Neural progenitor cell (in vitro differentiated cells): ENCODE results near the gene PHACTR1. TPM values are rescaled to one million over a fixed set of nuclear protein-coding genes. Genes with fewer than 3 reads are reported as not detected.

ENCODE experiments used
- DNase-seq: peaks from one replicate; pipeline ENCODE4 v3.0.0-alpha.2; 2016; ENCODE audit warnings: low spot score
- H2AFZ ChIP-seq: fragments of 200-600 bp; sonication (generic); replicated peaks from 2 replicates; pipeline ENCODE4 v1.6.1; 2016; ENCODE audit warnings: antibody characterized with exemption
- H3F3A ChIP-seq: fragments of 200-600 bp; sonication (generic); 2 replicates; pipeline ENCODE4 v1.6.1; 2016; ENCODE audit warnings: antibody characterized with exemption, low read depth
- H3K27ac ChIP-seq: fragments of 200-600 bp; sonication (generic); 2 replicates; pipeline ENCODE4 v1.5.1; 2016; ENCODE audit warnings: mild to moderate bottlenecking
- H3K27me3 ChIP-seq: fragments of 200-600 bp; sonication (generic); 2 replicates; pipeline ENCODE4 v1.6.1; 2016; ENCODE audit warnings: mild to moderate bottlenecking, moderate library complexity
- H3K36me3 ChIP-seq: fragments of 200-600 bp; sonication (generic); 2 replicates; pipeline ENCODE4 v1.5.1; 2016
- H3K4me1 ChIP-seq: fragments of 200-600 bp; sonication (generic); 2 replicates; pipeline ENCODE4 v1.6.1; 2016; ENCODE audit warnings: mixed run types
- H3K4me2 ChIP-seq: fragments of 200-600 bp; sonication (generic); 2 replicates; pipeline ENCODE4 v1.6.1; 2016
- H3K4me3 ChIP-seq: fragments of 200-600 bp; sonication (generic); 2 replicates; pipeline ENCODE4 v1.5.1; 2016
- H3K79me2 ChIP-seq: fragments of 200-600 bp; sonication (generic); 2 replicates; pipeline ENCODE4 v1.6.1; 2016; ENCODE audit warnings: low read depth
- H3K9ac ChIP-seq: fragments of 200-600 bp; sonication (generic); 2 replicates; pipeline ENCODE4 v1.6.1; 2016
- H3K9me3 ChIP-seq: fragments of 200-600 bp; sonication (generic); 2 replicates; pipeline ENCODE4 v1.5.1; 2016; ENCODE audit warnings: low read depth
- H4K20me1 ChIP-seq: fragments of 200-600 bp; sonication (generic); 2 replicates; pipeline ENCODE4 v1.6.1; 2016; ENCODE audit warnings: low read depth
- H3K27ac Mint-ChIP-seq: 3 replicates; pipeline ENCODE4 v1.8.0; 2021; ENCODE audit warnings: mixed read lengths
- H3K27me3 Mint-ChIP-seq: 2 replicates; pipeline ENCODE4 v1.8.0; 2022; ENCODE audit warnings: low read depth, mild to moderate bottlenecking, inconsistent platforms, moderate library complexity, mixed read lengths; ENCODE audit not compliant: insufficient read depth
- H3K36me3 Mint-ChIP-seq: 3 replicates; pipeline ENCODE4 v1.8.0; 2021; ENCODE audit warnings: mixed read lengths
- H3K4me1 Mint-ChIP-seq: 3 replicates; pipeline ENCODE4 v1.8.0; 2021; ENCODE audit warnings: mixed read lengths
- H3K4me3 Mint-ChIP-seq: 3 replicates; pipeline ENCODE4 v1.8.0; 2021; ENCODE audit warnings: mild to moderate bottlenecking, moderate library complexity, mixed read lengths
- H3K9me3 Mint-ChIP-seq: 3 replicates; pipeline ENCODE4 v1.8.0; 2020; ENCODE audit warnings: mixed read lengths
- CTCF ChIP-seq: fragments of 200-600 bp; sonication (generic); IDR thresholded peaks from 2 replicates; pipeline ENCODE4 v1.5.1; 2017; ENCODE audit warnings: antibody characterized with exemption, mild to moderate bottlenecking
- EZH2 ChIP-seq: fragments of 200-600 bp; sonication (generic); IDR thresholded peaks from 2 replicates; pipeline ENCODE4 v1.6.1; 2017; ENCODE audit warnings: antibody characterized with exemption, mild to moderate bottlenecking, moderate library complexity
- EZH2phosphoT487 ChIP-seq: fragments of 200-600 bp; sonication (generic); IDR thresholded peaks from 2 replicates; pipeline ENCODE4 v1.6.1; 2017; ENCODE audit warnings: antibody characterized with exemption
- total RNA-seq: library from RNA; depleted of rRNA; stranded (reverse); fragments of >200 nt; gene quantifications from 2 replicates; pipeline ENCODE4 v1.2.3, GENCODE V29; 2015; ENCODE audit warnings: low replicate concordance

The PHACTR1 gene
- total RNA-seq, 1 donor from 2014 or later = 2.4 TPM

GRCh38 chr6:12911427-12911826 is 194.9 kb downstream of the PHACTR1 start:
- H3K27ac ChIP-seq = no peak overlapping the region
- TF ChIP-seq EZH2 (no peak), CTCF (peak; percentile 57), EZH2phosphoT487 (no peak)
- Mint-ChIP-seq H3K4me1 (peaks cover 18% of the 10 kb centered on the region), H3K27ac (no peak overlapping the region), H3K36me3 (no peaks in the 10 kb centered on the region), H3K9me3 (no peaks in the 10 kb centered on the region), H3K4me3 (no peak overlapping the region), H3K27me3 (peaks cover 8% of the 10 kb centered on the region)
- no peak overlapping the region for H3K9ac ChIP-seq
- H3K79me2 ChIP-seq = no peaks in the 10 kb centered on the region
- DNase-seq = peak; percentile 23
- no peaks in the 10 kb centered on the region for H3K36me3 ChIP-seq
- H3K4me2 ChIP-seq = peak overlapping the region; percentile 1
- no peaks in the 10 kb centered on the region for H4K20me1 ChIP-seq
- H3K4me3 ChIP-seq = no peak overlapping the region
- no peaks in the 10 kb centered on the region for H3F3A ChIP-seq
- H3K9me3 ChIP-seq = no peaks in the 10 kb centered on the region
- peaks cover 13% of the 10 kb centered on the region for H3K4me1 ChIP-seq
- H3K27me3 ChIP-seq = no peaks in the 10 kb centered on the region
- H2AFZ ChIP-seq = no peak overlapping the region

GRCh38 chr6:12913201-12913600 is 196.6 kb downstream of the PHACTR1 start:
- Histone ChIP-seq H3K79me2 (no peaks in the 10 kb centered on the region), H3K9me3 (no peaks in the 10 kb centered on the region), H3F3A (no peaks in the 10 kb centered on the region), H3K27ac (no peak overlapping the region), H3K36me3 (no peaks in the 10 kb centered on the region), H2AFZ (no peak overlapping the region), H3K4me3 (no peak overlapping the region), H3K27me3 (no peaks in the 10 kb centered on the region), H3K9ac (no peak overlapping the region), H4K20me1 (no peaks in the 10 kb centered on the region), H3K4me1 (peaks cover 13% of the 10 kb centered on the region), H3K4me2 (no peak overlapping the region)
- no peak for DNase-seq
- H3K36me3 Mint-ChIP-seq = no peaks in the 10 kb centered on the region
- H3K9me3 Mint-ChIP-seq = no peaks in the 10 kb centered on the region
- no peak overlapping the region for H3K4me3 Mint-ChIP-seq
- no peak overlapping the region for H3K27ac Mint-ChIP-seq
- no peak for TF ChIP-seq CTCF
- TF ChIP-seq EZH2phosphoT487 = no peak
- no peak for TF ChIP-seq EZH2
- H3K4me1 Mint-ChIP-seq = peaks cover 18% of the 10 kb centered on the region
- peaks cover 6% of the 10 kb centered on the region for H3K27me3 Mint-ChIP-seq

GRCh38 chr6:12916006-12916405 is 199.4 kb downstream of the PHACTR1 start:
- H3K4me3 ChIP-seq = no peak overlapping the region
- Mint-ChIP-seq H3K36me3 (no peaks in the 10 kb centered on the region), H3K9me3 (no peaks in the 10 kb centered on the region), H3K4me1 (peaks cover 26% of the 10 kb centered on the region), H3K27ac (no peak overlapping the region), H3K27me3 (peaks cover 2% of the 10 kb centered on the region), H3K4me3 (no peak overlapping the region)
- no peak overlapping the region for H3K9ac ChIP-seq
- TF ChIP-seq EZH2 (no peak), CTCF (no peak), EZH2phosphoT487 (no peak)
- H3F3A ChIP-seq = no peaks in the 10 kb centered on the region
- H3K4me1 ChIP-seq = peaks cover 10% of the 10 kb centered on the region
- DNase-seq = no peak
- no peaks in the 10 kb centered on the region for H3K36me3 ChIP-seq
- no peaks in the 10 kb centered on the region for H3K27me3 ChIP-seq
- H3K79me2 ChIP-seq = no peaks in the 10 kb centered on the region
- no peak overlapping the region for H3K27ac ChIP-seq
- no peak overlapping the region for H2AFZ ChIP-seq
- no peaks in the 10 kb centered on the region for H4K20me1 ChIP-seq
- no peaks in the 10 kb centered on the region for H3K9me3 ChIP-seq
- H3K4me2 ChIP-seq = no peak overlapping the region
